GM20000 (cell line): Measurements from ENCODE around the gene NPS.

Experiments used
- DNase-seq: peaks from one replicate; pipeline ENCODE4 v3.0.0; 2012; ENCODE audit warnings: low spot score
- CTCF ChIP-seq: IDR thresholded peaks from 2 replicates; pipeline ENCODE4 v1.5.1; 2012; ENCODE audit warnings: mild to moderate bottlenecking, control low read depth; ENCODE audit errors: extremely low read depth, missing control alignments

The NPS gene

GRCh38 chr10:127525686-127526085 is 23.4 kb upstream of the NPS start:
- TF ChIP-seq CTCF, result no peak
- no peak for DNase-seq

GRCh38 chr10:127526161-127526560 is 22.9 kb upstream of the NPS start:
- no peak for DNase-seq
- TF ChIP-seq CTCF, result no peak

GRCh38 chr10:127527320-127527719 is 21.8 kb upstream of the NPS start:
- no peak for DNase-seq
- no peak for TF ChIP-seq CTCF

- TF ChIP-seq CTCF, result no peak
- DNase-seq, result no peak
These were observed 21.2 kb upstream of the NPS start for GRCh38 chr10:127527891-127528290.

GRCh38 chr10:127532193-127532592 is 16.9 kb upstream of the NPS start:
- no peak for DNase-seq
- no peak for TF ChIP-seq CTCF

DNA sequence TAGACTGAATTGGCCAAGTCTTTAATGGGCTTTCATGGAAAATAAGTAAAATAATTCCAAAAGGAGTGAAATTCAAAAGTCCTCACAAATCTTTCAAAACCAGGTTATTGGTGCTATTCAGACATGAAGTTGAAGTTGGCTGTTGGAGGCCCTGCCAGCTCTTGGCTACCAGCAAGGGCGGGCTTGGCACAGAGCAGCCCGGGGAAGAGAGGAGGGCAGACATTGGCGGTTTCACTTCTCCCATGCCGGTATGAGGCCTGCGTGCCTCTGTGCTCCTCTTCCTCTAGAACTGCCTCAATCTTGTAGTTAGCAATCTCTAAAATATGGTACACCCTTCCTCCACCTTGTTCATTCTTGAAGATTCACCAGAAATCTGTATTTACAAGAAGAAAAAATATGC is 16.4 kb upstream of the NPS start:
- TF ChIP-seq CTCF, result no peak
- DNase-seq, result no peak

- no peak for DNase-seq
- no peak for TF ChIP-seq CTCF
These were observed 15.0 kb upstream of the NPS start for GRCh38 chr10:127534074-127534473.
